HEK293 (cell line): Measurements from ENCODE around the gene QARS1.

Experiments used
- CTCF ChIA-PET: fragments of 350-600 bp; formaldehyde crosslinking; extraction: SDS; loops from one replicate; lab custom pipeline; 2021; ENCODE audit warnings: antibody characterized with exemption; lab: Yijun Ruan, JAX
- POLR2A ChIA-PET: fragments of 300-600 bp; formaldehyde crosslinking; extraction: SDS; loops from one replicate; lab custom pipeline; 2020; ENCODE audit warnings: antibody characterized with exemption, inconsistent platforms; lab: Yijun Ruan, JAX
- H3K27ac ChIP-seq: fragments of 200-500 bp; sonication (Bioruptor generic); 2 replicates; pipeline ENCODE4 v1.5.1; 2014; ENCODE audit warnings: low read depth, low read length, control low read depth, inconsistent platforms; ENCODE audit errors: extremely low read depth
- H3K36me3 ChIP-seq, 2 experiments: fragments of 200-500 bp in 1 of 2; sonication (Bioruptor generic) in 1 of 2; 1 replicate in 1 of 2; 2 replicates in 1 of 2; pipeline ENCODE4 v1.5.1; 2014 to 2017; ENCODE audit warnings: inconsistent platforms in 2 of 2, low read length in 2 of 2; ENCODE audit not compliant: control insufficient read depth in 2 of 2, insufficient read depth in 1 of 2
- H3K4me1 ChIP-seq: fragments of 200-500 bp; sonication (Bioruptor generic); 2 replicates; pipeline ENCODE4 v1.5.1; 2014; ENCODE audit warnings: mild to moderate bottlenecking, low read length, inconsistent platforms; ENCODE audit not compliant: control insufficient read depth, insufficient read depth
- H3K4me3 ChIP-seq: 2 replicates; pipeline ENCODE4 v1.5.1; 2011; ENCODE audit warnings: low read depth, mild to moderate bottlenecking, control low read depth, low read length, moderate library complexity
- H3K9me3 ChIP-seq: fragments of 200-500 bp; sonication (Bioruptor generic); 2 replicates; pipeline ENCODE4 v1.5.1; 2014; ENCODE audit warnings: low read depth, low read length, inconsistent platforms; ENCODE audit not compliant: control insufficient read depth, insufficient read depth
- AEBP2 ChIP-seq: fragments of 450-650 bp; formaldehyde crosslinking; IDR thresholded peaks from 2 replicates; pipeline ENCODE4 v1.5.1; 2016; ENCODE audit warnings: missing biosample characterization, missing genetic modification characterization, borderline replicate concordance
- ELK4 ChIP-seq: IDR thresholded peaks from 2 replicates; pipeline ENCODE4 v1.6.1; 2011; ENCODE audit warnings: mild to moderate bottlenecking, low read depth, low read length, borderline replicate concordance
- GLIS2 ChIP-seq: fragments of 450-650 bp; formaldehyde crosslinking; IDR thresholded peaks from 2 replicates; pipeline ENCODE4 v1.5.1; 2016; ENCODE audit warnings: missing biosample characterization, missing genetic modification characterization
- KLF7 ChIP-seq: fragments of 450-650 bp; formaldehyde crosslinking; IDR thresholded peaks from 2 replicates; pipeline ENCODE4 v1.5.1; 2016; ENCODE audit warnings: missing biosample characterization, missing genetic modification characterization, borderline replicate concordance
- PATZ1 ChIP-seq: fragments of 450-650 bp; formaldehyde crosslinking; IDR thresholded peaks from 2 replicates; pipeline ENCODE4 v1.5.1; 2016; ENCODE audit warnings: missing biosample characterization, missing genetic modification characterization
- PRDM2 ChIP-seq: fragments of 450-650 bp; formaldehyde crosslinking; IDR thresholded peaks from 2 replicates; pipeline ENCODE4 v1.5.1; 2016; ENCODE audit warnings: missing biosample characterization, missing genetic modification characterization, borderline replicate concordance
- PRDM4 ChIP-seq: fragments of 450-650 bp; formaldehyde crosslinking; IDR thresholded peaks from 2 replicates; pipeline ENCODE4 v1.5.1; 2017; ENCODE audit warnings: missing biosample characterization, missing genetic modification characterization
- SP7 ChIP-seq: fragments of 450-650 bp; formaldehyde crosslinking; IDR thresholded peaks from 2 replicates; pipeline ENCODE4 v1.5.1; 2016; ENCODE audit warnings: missing biosample characterization, missing genetic modification characterization
- TCF7L2 ChIP-seq: IDR thresholded peaks from 2 replicates; pipeline ENCODE4 v1.6.1; 2011; ENCODE audit warnings: low read depth, mild to moderate bottlenecking, inconsistent platforms, low read length, moderate library complexity, borderline replicate concordance
- TRIM28 ChIP-seq: IDR thresholded peaks from 2 replicates; pipeline ENCODE4 v1.6.1; 2011; ENCODE audit warnings: low read length, control low read depth, borderline replicate concordance
- ZFP69B ChIP-seq: fragments of 450-650 bp; formaldehyde crosslinking; IDR thresholded peaks from 2 replicates; pipeline ENCODE4 v1.5.1; 2016; ENCODE audit warnings: missing biosample characterization, missing genetic modification characterization
- ZNF140 ChIP-seq: fragments of 450-650 bp; formaldehyde crosslinking; IDR thresholded peaks from 2 replicates; pipeline ENCODE4 v1.5.1; 2016; ENCODE audit warnings: missing biosample characterization, missing genetic modification characterization
- ZNF394 ChIP-seq: fragments of 450-650 bp; formaldehyde crosslinking; IDR thresholded peaks from 2 replicates; pipeline ENCODE4 v1.5.1; 2016; ENCODE audit warnings: missing biosample characterization, missing genetic modification characterization, mild to moderate bottlenecking, moderate library complexity, borderline replicate concordance
- ZNF488 ChIP-seq: fragments of 450-650 bp; formaldehyde crosslinking; IDR thresholded peaks from 2 replicates; pipeline ENCODE4 v1.5.1; 2016; ENCODE audit warnings: missing biosample characterization, missing genetic modification characterization
- ZNF549 ChIP-seq: fragments of 450-650 bp; IDR thresholded peaks from 2 replicates; pipeline ENCODE4 v1.5.1; 2018; ENCODE audit warnings: missing biosample characterization, missing genetic modification characterization, mild to moderate bottlenecking, inconsistent platforms, moderate library complexity
- ZNF629 ChIP-seq: fragments of 450-650 bp; formaldehyde crosslinking; IDR thresholded peaks from 2 replicates; pipeline ENCODE4 v1.5.1; 2017; ENCODE audit warnings: missing biosample characterization, missing genetic modification characterization
- ZNF639 ChIP-seq: fragments of 450-650 bp; formaldehyde crosslinking; IDR thresholded peaks from 2 replicates; pipeline ENCODE4 v1.5.1; 2016; ENCODE audit warnings: missing biosample characterization, missing genetic modification characterization
- ZNF658 ChIP-seq: fragments of 450-650 bp; formaldehyde crosslinking; IDR thresholded peaks from 2 replicates; pipeline ENCODE4; 2016; ENCODE audit warnings: missing biosample characterization, missing genetic modification characterization
- ZNF664 ChIP-seq: fragments of 450-650 bp; formaldehyde crosslinking; IDR thresholded peaks from 2 replicates; pipeline ENCODE4 v1.5.1; 2016; ENCODE audit warnings: missing biosample characterization, missing genetic modification characterization
- ZNF843 ChIP-seq: fragments of 450-650 bp; formaldehyde crosslinking; IDR thresholded peaks from 2 replicates; pipeline ENCODE4 v1.5.1; 2016; ENCODE audit warnings: missing biosample characterization, missing genetic modification characterization

Gene QARS1

GRCh38 chr3:49092938-49093852 lies 11.4 kb downstream of the QARS1 start:
- H3K9me3 ChIP-seq = no peaks in the 10 kb centered on the region
- ChIA-PET POLR2A (interaction anchor here (0.5 to 3.1 kb wide), 22 partner anchors 11 to 336 kb away, joined by 3 to 35 read pairs (median 8); partner anchors contain the start of genes DALRD3, IMPDH2, LAMB2 and NDUFAF3), CTCF (interaction anchor here (0.6 to 1.4 kb wide), 6 partner anchors 11 to 446 kb away, joined by 3 to 5 read pairs (median 4); no protein-coding TSS in a partner anchor)
- peak overlapping the region; percentile 86 for H3K27ac ChIP-seq
- H3K4me3 ChIP-seq = peak overlapping the region; percentile 93
- peaks cover 15 to 35% of the 10 kb centered on the region in 2 experiments for H3K36me3 ChIP-seq
- peaks cover 3% of the 10 kb centered on the region; the same call in 1 of the 2 replicates for H3K4me1 ChIP-seq
- TF ChIP-seq TCF7L2 (no peak), ZNF843 (no peak), ZNF140 (no peak), TRIM28 (no peak), PRDM4 (no peak), ZFP69B (tag by site-specific recombination) (no peak), ZNF629 (tag by site-specific recombination) (peak; percentile 62), ZNF664 (tag by site-specific recombination) (0 out of 2 replicates have a peak, but pooled peaks have one; percentile 18), PATZ1 (tag by site-specific recombination) (peak; percentile 63), SP7 (tag by site-specific recombination) (no peak), PRDM2 (tag by site-specific recombination) (no peak), ZNF549 (tag by site-specific recombination) (no peak), ZNF639 (no peak), ZNF394 (tag by site-specific recombination) (no peak), ELK4 (no peak), ZNF488 (no peak), AEBP2 (tag by site-specific recombination) (no peak), ZNF658 (tag by site-specific recombination) (no peak), KLF7 (no peak), GLIS2 (tag by site-specific recombination) (no peak)
